HG02763 (cell line): ENCODE data around the gene LRP10.
"Not testable (repeated sequence)": the region's sequence is repeated elsewhere in the genome, so short reads cannot be mapped to it uniquely, and the experiment has no call there.

Experiments used
- ATAC-seq: cut with Tn5 transposase; IDR thresholded peaks from one replicate; pipeline ENCODE4 v1.9.1; 2021; ENCODE audit warnings: mild to moderate bottlenecking, moderate library complexity; ENCODE audit not compliant: unreplicated experiment

LRP10 gene

DNA sequence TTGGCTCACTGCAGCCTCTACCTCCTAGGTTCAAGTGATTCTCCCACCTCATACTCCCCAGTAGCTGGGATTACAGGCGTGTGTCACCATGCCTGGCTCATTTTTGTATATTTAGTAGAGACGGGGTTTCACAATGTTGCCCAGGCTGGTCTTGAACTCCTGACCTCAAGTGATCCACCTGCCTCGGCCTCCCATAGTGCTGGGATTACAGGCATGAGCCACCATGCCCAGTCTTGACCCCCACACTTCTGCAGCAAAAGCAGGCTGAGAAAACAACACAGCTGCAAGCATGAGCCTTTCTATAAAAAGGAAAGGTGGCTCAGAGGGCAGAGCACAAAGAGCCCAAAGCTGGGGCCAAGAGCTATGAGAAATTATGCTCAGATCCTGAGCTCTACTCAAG is 11.2 kb upstream of the LRP10 start:
- not testable (repeated sequence) for ATAC-seq

DNA sequence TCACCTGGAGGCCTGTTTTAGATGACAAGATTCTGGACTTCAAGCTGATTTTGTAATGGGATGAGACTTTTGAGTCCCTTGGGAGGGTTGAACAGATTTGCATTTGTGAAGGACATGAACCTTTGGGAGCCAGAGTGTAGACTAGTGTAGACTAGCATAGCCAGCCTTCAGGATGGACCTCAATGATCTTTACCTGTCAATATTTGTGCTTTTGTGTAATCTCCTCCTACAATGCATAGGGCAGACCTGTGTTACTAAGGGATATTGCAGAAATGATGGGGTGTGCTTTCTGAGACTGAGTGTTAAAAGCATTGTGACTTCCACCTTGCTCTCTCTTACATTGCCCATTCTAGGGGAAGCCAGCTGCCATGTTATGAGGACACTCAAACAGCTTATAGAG is 9.9 kb upstream of the LRP10 start:
- no peak for ATAC-seq

GRCh38 chr14:22864979-22865378 is 6.6 kb upstream of the LRP10 start:
- ATAC-seq: no peak

DNA sequence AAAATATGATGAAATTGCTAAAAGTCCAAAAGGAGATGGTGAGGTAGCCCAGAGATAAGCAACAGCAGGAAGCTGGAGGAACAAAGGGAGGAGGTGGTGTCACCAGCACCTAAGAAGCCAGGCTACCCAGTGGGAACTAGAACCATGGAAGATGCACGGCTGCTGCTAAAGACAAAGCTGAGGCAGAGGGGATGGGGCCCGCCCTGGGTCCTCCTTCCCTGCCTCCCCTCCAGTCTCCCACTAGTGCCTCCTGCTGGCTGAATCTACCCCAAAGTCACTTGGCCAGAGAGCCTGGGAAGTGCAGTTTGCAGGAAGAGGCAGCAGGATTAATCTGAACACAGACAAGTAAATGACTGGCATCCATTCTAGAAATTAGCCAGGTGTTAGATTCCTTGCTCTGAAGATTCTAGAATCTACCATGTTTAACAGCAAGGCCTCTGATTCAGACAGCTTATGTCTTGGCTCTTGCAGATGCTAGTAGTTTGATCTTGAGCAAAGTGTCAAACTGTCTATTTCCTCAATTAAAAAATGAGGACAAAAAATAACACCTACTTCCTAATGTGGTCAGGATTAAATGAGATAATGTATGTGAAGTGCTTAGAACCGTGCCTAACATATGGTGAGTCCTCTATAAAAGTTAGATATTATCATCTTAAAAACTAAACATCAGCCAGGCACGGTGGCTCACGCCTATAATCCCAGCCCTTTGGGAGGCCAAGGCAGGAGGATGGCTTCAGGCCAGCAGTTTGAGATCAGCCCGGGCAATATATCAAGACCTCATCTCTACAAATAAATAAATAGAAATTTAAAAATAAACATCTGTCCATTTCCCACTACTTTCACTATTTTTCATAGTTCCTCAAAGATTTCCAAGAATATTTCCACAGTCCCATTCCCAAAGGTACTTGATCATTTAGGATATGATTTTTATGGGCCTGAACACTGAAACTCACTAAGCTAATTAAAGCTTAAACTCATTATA is 5.8 kb upstream of the LRP10 start:
- no peak for ATAC-seq

DNA sequence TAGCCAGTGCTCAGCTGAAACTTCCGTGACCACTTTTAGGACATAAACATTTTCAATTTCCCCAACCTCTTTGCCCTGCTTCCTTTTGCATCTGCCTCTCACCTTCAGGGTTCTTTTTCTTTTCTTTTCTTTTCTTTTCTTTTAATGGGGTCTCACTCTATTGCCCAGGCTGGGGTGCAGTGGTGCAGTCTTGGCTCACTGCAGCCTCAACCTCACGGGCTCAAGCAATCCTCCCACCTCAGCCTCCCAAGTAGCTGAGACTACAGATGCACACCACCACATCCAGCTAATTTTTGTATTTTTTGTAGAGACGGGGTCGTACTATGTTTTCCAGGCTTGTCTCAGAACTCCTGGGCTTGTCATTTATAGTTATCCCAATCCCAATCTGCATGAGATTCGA is 4.7 kb upstream of the LRP10 start:
- ATAC-seq: no peak

DNA sequence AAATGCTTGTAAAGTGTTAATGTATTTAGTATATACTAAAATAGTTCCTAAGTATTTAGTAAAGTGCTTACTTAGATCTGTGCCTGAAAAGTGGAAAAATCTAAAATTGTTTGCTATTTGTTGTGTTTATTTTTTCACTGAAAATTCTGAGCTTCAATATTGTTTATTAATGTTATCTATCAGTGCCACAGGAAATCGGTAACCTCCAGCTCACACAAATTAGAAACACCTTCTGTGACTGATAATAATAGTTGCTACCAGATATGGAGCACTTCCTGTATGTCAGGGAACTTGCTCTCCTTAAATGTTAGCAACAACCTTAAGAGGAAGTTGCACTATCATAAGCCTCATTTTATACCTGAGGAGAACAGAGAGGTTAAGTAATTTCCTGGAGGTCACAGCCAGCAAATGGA is 723 bp upstream of the LRP10 start:
- peak; percentile 29 for ATAC-seq

DNA sequence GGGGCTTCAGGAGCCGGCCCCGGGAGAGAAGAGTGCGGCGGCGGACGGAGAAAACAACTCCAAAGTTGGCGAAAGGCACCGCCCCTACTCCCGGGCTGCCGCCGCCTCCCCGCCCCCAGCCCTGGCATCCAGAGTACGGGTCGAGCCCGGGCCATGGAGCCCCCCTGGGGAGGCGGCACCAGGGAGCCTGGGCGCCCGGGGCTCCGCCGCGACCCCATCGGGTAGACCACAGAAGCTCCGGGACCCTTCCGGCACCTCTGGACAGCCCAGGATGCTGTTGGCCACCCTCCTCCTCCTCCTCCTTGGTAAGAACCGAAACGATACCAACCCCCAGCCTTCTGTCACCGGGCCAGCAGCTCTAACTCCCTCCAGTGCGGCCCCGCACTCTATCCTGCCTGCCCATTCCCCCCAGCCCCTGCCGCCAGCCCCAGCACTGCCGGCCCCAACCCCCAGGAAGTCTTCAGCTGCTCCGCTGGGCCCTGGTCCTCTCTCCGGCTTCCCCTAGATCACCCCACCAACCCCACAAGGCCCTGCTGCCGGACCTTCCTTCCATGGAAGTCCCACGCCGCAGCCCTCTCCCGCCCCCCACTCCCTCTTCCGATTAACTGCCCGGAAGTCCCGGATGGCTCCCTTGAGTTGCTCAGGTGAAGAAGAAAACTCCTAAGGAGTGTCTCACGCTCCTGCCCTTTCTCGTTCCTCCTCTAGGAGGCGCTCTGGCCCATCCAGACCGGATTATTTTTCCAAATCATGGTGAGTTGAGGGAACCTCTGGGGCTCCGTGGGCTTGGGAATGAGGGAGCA is 693 bp downstream of the LRP10 start:
- ATAC-seq: peak; percentile 25

GRCh38 chr14:22872833-22873520 is 1.4 kb downstream of the LRP10 start:
- ATAC-seq: no peak

GRCh38 chr14:22875003-22875747 is 3.6 kb downstream of the LRP10 start:
- no peak for ATAC-seq

- ATAC-seq: no peak
These were observed 4.3 kb downstream of the LRP10 start for GRCh38 chr14:22875748-22876319.

GRCh38 chr14:22877000-22877501 is 5.5 kb downstream of the LRP10 start:
- no peak for ATAC-seq

- no peak for ATAC-seq
These were observed 7.0 kb downstream of the LRP10 start for GRCh38 chr14:22878271-22879246.

GRCh38 chr14:22882064-22882463 is 10.5 kb downstream of the LRP10 start:
- no peak for ATAC-seq

DNA sequence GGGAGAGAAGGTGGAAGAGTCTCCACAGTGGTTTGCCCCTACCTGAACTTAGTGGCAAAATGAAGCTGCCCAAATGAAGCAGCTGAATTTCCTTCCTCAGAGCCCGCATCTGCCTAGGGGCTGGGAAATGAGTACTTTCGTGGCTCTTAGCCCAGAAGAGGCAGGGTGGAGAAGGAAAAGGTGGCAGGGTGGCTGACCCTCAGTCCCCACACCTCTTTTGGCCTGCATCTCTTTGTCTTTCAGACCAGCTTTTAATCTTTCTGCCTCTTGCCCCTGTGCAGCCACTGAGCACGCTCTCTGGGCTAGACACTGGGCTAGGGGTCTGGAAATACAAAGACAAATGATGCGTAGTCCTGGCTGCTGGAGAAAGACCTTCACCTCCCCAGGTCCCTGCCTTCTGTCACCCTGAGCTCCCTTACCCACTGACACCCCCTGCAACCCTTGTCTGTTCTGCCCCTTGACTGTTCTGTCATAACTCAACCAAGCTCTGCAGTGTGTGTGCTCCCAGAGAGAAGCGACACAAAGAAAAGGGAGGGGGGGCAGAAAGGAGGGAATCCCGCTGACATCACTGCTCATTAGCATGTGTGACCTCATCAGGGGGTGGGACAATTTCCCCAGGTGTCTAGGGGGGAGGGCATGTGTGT is 11.1 kb downstream of the LRP10 start:
- ATAC-seq: no peak

DNA sequence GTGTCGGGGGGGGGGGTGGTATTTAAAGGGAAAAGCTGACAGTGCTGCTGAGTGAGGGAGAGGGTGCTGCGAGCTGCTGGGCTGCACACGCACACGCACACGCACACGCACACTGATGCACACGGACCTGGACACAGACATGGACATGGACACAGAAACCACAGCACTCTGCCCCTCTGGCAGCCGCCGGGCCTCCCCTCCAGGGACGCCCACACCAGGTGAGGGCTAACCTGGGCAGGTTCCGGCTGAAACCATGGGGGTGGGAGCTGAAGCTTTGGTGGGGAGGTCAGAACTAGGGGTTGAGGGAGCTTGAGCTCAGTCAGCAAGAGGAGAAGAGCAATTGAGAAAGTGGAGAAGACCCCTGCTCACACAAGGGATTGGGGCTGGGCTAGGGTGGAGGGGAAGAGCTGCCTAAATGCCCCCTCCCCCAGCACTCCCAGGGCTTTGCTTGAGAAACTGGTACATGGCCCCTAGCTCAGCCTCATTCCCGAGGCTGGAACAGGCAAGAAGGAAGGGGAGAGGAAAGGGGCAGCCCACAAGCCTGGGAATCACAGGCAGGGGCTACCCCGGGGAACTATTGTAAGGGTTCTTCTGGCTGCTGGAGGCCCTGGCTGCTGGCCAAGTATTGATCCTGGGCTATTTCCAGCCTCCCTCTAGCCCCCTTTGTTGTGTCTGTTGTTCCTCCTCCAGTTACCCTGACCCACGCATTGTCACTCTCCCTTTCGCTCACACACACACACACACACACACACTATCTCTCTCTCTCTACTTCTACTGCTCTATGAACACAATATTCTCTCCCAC is 11.8 kb downstream of the LRP10 start, which contains the start of gene REM2:
Gene REM2, plus strand, starts transcription at position 50 of the 804 bp plus-strand sequence. Its CDS starts 66 bp downstream, at position 116.
- ATAC-seq: no peak

DNA sequence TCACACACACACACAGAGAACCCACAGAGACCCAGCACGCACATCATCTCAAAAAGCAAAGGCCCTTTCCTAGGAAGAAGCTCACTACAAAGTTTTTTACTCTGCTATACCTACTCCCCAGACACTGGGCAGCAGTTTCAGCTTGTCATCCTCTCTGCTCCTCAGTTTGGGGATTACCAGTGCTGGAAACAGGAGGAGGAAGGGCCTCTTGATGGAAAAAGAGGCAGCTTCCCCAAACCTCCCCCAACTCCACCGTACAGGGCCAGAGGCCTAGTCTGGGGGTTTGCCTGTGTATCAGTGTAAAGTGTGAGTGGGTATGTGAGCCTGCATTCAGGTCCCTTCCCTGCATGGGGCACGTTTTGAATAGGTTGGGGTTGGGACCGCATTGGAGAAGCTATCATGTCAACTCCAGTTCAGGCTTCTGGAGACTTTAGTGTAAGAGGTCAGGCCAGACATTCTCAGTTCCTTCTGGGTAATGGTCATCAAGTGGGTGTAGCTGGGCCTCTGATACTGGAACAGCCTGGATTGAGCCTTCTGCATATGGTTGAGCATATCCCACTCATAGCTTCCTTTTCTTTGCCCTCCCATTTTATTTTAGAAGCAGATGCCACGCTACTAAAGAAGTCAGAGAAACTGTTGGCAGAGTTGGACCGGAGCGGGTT is 12.7 kb downstream of the LRP10 start:
- ATAC-seq: no peak
